K562 (cell line): ENCODE results near the gene BCO2. TPM values are rescaled to one million over a fixed set of nuclear protein-coding genes. Genes with fewer than 3 reads are reported as not detected.
A peak's percentile ranks its signal among the peaks of the same experiment; 100 is the strongest.

Source experiments
- ARHGAP35 ChIP-seq: fragments of 450-650 bp; IDR thresholded peaks from 2 replicates; pipeline ENCODE4 v1.6.1; 2018; ENCODE audit not compliant: partially characterized antibody
- ATF2 ChIP-seq: sonication (generic); formaldehyde crosslinking; IDR thresholded peaks from 2 replicates; pipeline ENCODE4 v1.8.1; 2022; ENCODE audit warnings: missing genetic modification reagents
- ATF4 ChIP-seq: fragments of 450-650 bp; formaldehyde crosslinking; IDR thresholded peaks from 2 replicates; pipeline ENCODE4 v1.4.0; 2022; ENCODE audit warnings: mild to moderate bottlenecking, moderate library complexity
- CBX3 ChIP-seq, 2 experiments: IDR thresholded peaks; 1 replicate in 1 of 2; 2 replicates in 1 of 2; pipeline ENCODE4 v1.6.1; 2012; ENCODE audit warnings: inconsistent platforms in 2 of 2, low read length in 2 of 2, borderline replicate concordance in 1 of 2, control low read depth in 1 of 2
- CTBP1 ChIP-seq: fragments of 450-650 bp; IDR thresholded peaks from 2 replicates; pipeline ENCODE4 v1.6.1; 2016; ENCODE audit warnings: borderline replicate concordance
- HBP1 ChIP-seq: fragments of 450-650 bp; formaldehyde crosslinking; IDR thresholded peaks from 2 replicates; pipeline ENCODE4 v1.4.0; 2022; ENCODE audit warnings: missing genetic modification characterization
- HINFP ChIP-seq: fragments of 450-650 bp; conservative IDR thresholded peaks from 2 replicates; pipeline ENCODE4 v1.6.1; 2016; ENCODE audit warnings: missing genetic modification characterization, low read depth, mild to moderate bottlenecking, control low read depth, missing compliant biosample characterization
- MTA3 ChIP-seq: fragments of 450-650 bp; formaldehyde crosslinking; IDR thresholded peaks from 2 replicates; pipeline ENCODE4 v1.6.1; 2017; ENCODE audit warnings: mild to moderate bottlenecking, borderline replicate concordance
- NR4A1 ChIP-seq, 2 experiments: fragments of 250-450 bp in 1 of 2; fragments of 450-650 bp in 1 of 2; sonication (Bioruptor Pico) in 1 of 2; IDR thresholded peaks; 2 replicates each; pipeline versions ENCODE4 v1.4.0 to v1.6.1; 2016 to 2020; ENCODE audit warnings: mild to moderate bottlenecking in 2 of 2, missing compliant biosample characterization in 1 of 2, missing genetic modification characterization in 1 of 2, moderate library complexity in 1 of 2
- PHTF2 ChIP-seq: fragments of 250-450 bp; sonication (Bioruptor Pico); IDR thresholded peaks from 2 replicates; pipeline ENCODE4 v1.5.0; 2021; ENCODE audit warnings: mild to moderate bottlenecking
- RBBP5 ChIP-seq: fragments of 200-600 bp; sonication (generic); IDR thresholded peaks from 2 replicates; pipeline ENCODE4 v1.6.1; 2012; ENCODE audit warnings: borderline replicate concordance, mild to moderate bottlenecking, low read length, control low read depth, inconsistent platforms; ENCODE audit not compliant: insufficient read depth, poor library complexity, severe bottlenecking
- RFX5 ChIP-seq: IDR thresholded peaks from 2 replicates; pipeline ENCODE4 v1.6.1; 2011; ENCODE audit warnings: low read depth, mild to moderate bottlenecking, improper control_type of control experiment, low read length
- SRF ChIP-seq, 2 experiments: fragments of 250-450, 450-650 bp in 1 of 2; sonication (Bioruptor Pico) in 1 of 2; sonication (generic) in 1 of 2; formaldehyde crosslinking; IDR thresholded peaks; 2 replicates each; pipeline versions ENCODE4 v1.5.0 to v1.5.1; 2020 to 2022; ENCODE audit warnings: mild to moderate bottlenecking in 1 of 2, missing genetic modification reagents in 1 of 2
- TCF7L2 ChIP-seq: fragments of 150-350 bp; IDR thresholded peaks from 2 replicates; pipeline ENCODE4 v1.6.1; 2016; ENCODE audit warnings: low read depth, mild to moderate bottlenecking, low read length, moderate library complexity
- TCFL5 ChIP-seq: fragments of 250-450 bp; sonication (Bioruptor Pico); conservative IDR thresholded peaks from 2 replicates; pipeline ENCODE4 v1.6.1; 2021; ENCODE audit warnings: mild to moderate bottlenecking, moderate library complexity, matching md5 sums
- YY1 ChIP-seq, 3 experiments: IDR thresholded peaks; 2 replicates each; pipeline ENCODE4 v1.6.1; 2011; ENCODE audit warnings: low read length in 2 of 3, mild to moderate bottlenecking in 2 of 3, moderate library complexity in 2 of 3, borderline replicate concordance in 1 of 3, control low read depth in 1 of 3, low read depth in 1 of 3; ENCODE audit not compliant: insufficient read depth in 3 of 3, insufficient replicate concordance in 2 of 3, control insufficient read depth in 1 of 3, insufficient read length in 1 of 3; ENCODE audit errors: extremely low read depth in 1 of 3
- ZNF146 ChIP-seq: IDR thresholded peaks from one replicate; pipeline ENCODE4 v1.6.1; 2018; ENCODE audit warnings: missing compliant biosample characterization; ENCODE audit not compliant: unreplicated experiment
- ZNF24 ChIP-seq: fragments of 450-650 bp; IDR thresholded peaks from 2 replicates; pipeline ENCODE4 v1.6.1; 2016
- ZNF263 ChIP-seq: sonication (generic); formaldehyde crosslinking; IDR thresholded peaks from 2 replicates; pipeline ENCODE4 v1.8.0; 2022; ENCODE audit warnings: mild to moderate bottlenecking, missing genetic modification reagents, borderline replicate concordance
- ZNF436 ChIP-seq: fragments of 250-450, 450-650 bp; sonication (Bioruptor Pico); formaldehyde crosslinking; IDR thresholded peaks from 2 replicates; pipeline ENCODE4 v1.7.0; 2020; ENCODE audit warnings: mild to moderate bottlenecking
- ZNF778 ChIP-seq: fragments of 450-650 bp; formaldehyde crosslinking; IDR thresholded peaks from 2 replicates; pipeline ENCODE4 v1.4.0; 2020; ENCODE audit warnings: mild to moderate bottlenecking, moderate library complexity
- polyA plus RNA-seq, 8 experiments: library from polyadenylated mRNA; depleted of rRNA in 4 of 8; stranded (reverse) in 5 of 8; unstranded in 3 of 8; fragments of >200 nt; fragmentation: Nextera tagmentation in 2 of 8; fragmentation: Illumina TruSeq in 1 of 8; extraction: Ambion mirVana in 2 of 8; extraction: Trizol in 1 of 8; gene quantifications; 2 replicates each; pipeline versions ENCODE4 v1.2.1 to v1.2.3, GENCODE V29; 2011 to 2014; ENCODE audit warnings: inconsistent platforms in 1 of 8, missing spikeins in 1 of 8
- total RNA-seq, 7 experiments: library from RNA; depleted of rRNA in 6 of 7; stranded (reverse); fragments of >200 nt in 6 of 7; fragmentation: Illumina TruSeq in 2 of 7; extraction: Trizol in 2 of 7; gene quantifications; 2 replicates each; pipeline versions ENCODE4 v1.2.1 to v1.2.3, GENCODE V29; 2011 to 2021; ENCODE audit warnings: low replicate concordance in 1 of 7

The BCO2 gene
- total and polyA plus RNA-seq, 9 of the 15 experiments (the other 6 are each of a cell fraction or from before 2014, with no cell fraction given): 0.21 to 1.0 (median 0.47) TPM; not detected in 1

GRCh38 chr11:112163875-112164685 lies 11.2 kb upstream of the BCO2 start, which contains the start of gene IL18 (continued):
- TF ChIP-seq TCF7L2 (no peak), RFX5 (no peak), NR4A1 (CRISPR knock-in tag; IDR thresholded peaks at IDR 0.05) (no peak), NR4A1 (tag; IDR thresholded peaks at IDR 0.05) (no peak), ZNF436 (CRISPR knock-in tag) (no peak), CTBP1 (peak; percentile 27; the same call in 1 of the 2 replicates), CBX3 (IDR thresholded peaks at IDR 0.05; ENCODE audit: borderline replicate concordance in 1 of 2, low read length in 2 of 2) (0 out of 3 replicates have a peak, but pooled peaks of 1 of the 2 experiments have one; percentile 34), HINFP (tag) (no peak), MTA3 (0 out of 2 replicates have a peak, but pooled peaks have one; percentile 20), SRF (CRISPR knock-in tag; IDR thresholded peaks at IDR 0.05) (peak in 1 of 2 experiments; percentile 57; a peak in 2 of 4 replicates), TCFL5 (CRISPR knock-in tag) (no peak), ZNF24 (no peak), ATF2 (CRISPR knock-in tag) (no peak), ZNF146 (CRISPR knock-in tag) (no peak), ARHGAP35 (no peak), ZNF263 (no peak), HBP1 (no peak), YY1 (IDR thresholded peaks at IDR 0.05; ENCODE audit: borderline replicate concordance in 1 of 3, control insufficient read depth in 1 of 3, extremely low read depth in 1 of 3, insufficient read depth in 3 of 3, insufficient read length in 1 of 3, insufficient replicate concordance in 2 of 3, low read depth in 1 of 3, low read length in 2 of 3) (peak in 1 of 3 experiments; percentile 31), PHTF2 (CRISPR knock-in tag) (no peak), ZNF778 (CRISPR knock-in tag) (no peak), RBBP5 (no peak), ATF4 (no peak)
